ENCODE measurements around the gene MYO16. TPM values are rescaled to one million over a fixed set of nuclear protein-coding genes. Genes with fewer than 3 reads are reported as not detected.

Gene MYO16
- total RNA-seq, 1 donor from 2014 or later: 0.24 TPM

- intact Hi-C loops (cut with DNase I): no loop called here
- DNase-seq (no peak), ATAC-seq (no peak)
- H3K27me3 ChIP-seq (ENCODE audit: low read depth): no peaks in the 10 kb centered on the region
- H3K9me3 ChIP-seq: no peaks in the 10 kb centered on the region
- TF ChIP-seq CTCF (IDR thresholded peaks at IDR 0.05): no peak
- no peaks in the 10 kb centered on the region for H3K36me3 ChIP-seq
- no peak overlapping the region for H3K4me3 ChIP-seq
- no peaks in the 10 kb centered on the region for H3K4me1 ChIP-seq
- no peak overlapping the region for H3K27ac ChIP-seq
Observed at GRCh38 chr13:109036078-109036780, 406.8 kb downstream of the MYO16 start.

DNA sequence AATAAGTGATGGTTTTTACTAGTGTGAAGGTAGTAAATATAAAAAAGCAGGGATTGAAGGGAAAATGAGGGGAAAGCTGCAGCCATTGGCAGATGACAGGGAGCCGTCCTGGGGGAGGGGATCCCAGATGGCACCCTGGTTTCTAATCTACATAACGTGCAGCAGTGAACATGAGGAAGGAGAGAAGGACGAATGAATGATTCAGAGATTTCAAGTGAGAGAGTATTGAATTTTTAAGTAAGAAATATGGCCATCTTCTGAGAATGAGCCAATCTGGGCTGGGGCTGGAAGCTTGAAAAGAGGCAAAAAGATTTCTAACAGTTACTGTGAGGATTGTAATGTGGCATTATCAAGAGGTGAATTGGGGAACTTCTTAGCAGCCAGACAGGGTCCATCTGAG lies 414.2 kb downstream of the MYO16 start:
- Histone ChIP-seq H3K27me3 (ENCODE audit: low read depth) (no peaks in the 10 kb centered on the region), H3K27ac (no peak overlapping the region), H3K4me3 (no peak overlapping the region), H3K9me3 (no peaks in the 10 kb centered on the region), H3K4me1 (no peaks in the 10 kb centered on the region), H3K36me3 (no peaks in the 10 kb centered on the region)
- DNase-seq (no peak), ATAC-seq (no peak)
- intact Hi-C loops (cut with DNase I): no loop called here
- TF ChIP-seq CTCF (IDR thresholded peaks at IDR 0.05): no peak

DNA sequence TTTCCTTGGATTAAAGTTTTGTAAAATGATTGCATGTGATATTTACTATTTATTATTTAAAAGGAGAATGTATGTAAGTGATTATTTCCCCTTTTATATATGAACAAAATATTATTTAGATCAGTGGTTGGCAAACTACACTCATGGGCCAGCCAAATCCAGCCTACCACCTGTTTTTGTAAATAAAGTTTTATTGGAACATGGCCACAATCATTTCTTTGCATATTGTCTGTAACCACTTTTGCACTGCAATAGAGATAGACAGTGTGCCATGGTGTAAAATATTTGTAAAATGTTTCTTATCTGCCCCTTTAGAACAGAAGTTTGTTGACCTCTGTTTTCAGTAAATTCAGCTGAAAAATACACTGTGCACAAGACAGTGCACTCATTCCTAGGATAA lies 426.4 kb downstream of the MYO16 start:
- no peak overlapping the region for H3K27ac ChIP-seq
- intact Hi-C loops (cut with DNase I): no loop called here
- no peak for TF ChIP-seq CTCF (IDR thresholded peaks at IDR 0.05)
- H3K9me3 ChIP-seq: no peaks in the 10 kb centered on the region
- H3K27me3 ChIP-seq (ENCODE audit: low read depth): no peaks in the 10 kb centered on the region
- no peak for DNase-seq
- ATAC-seq: no peak
- no peaks in the 10 kb centered on the region for H3K36me3 ChIP-seq
- no peaks in the 10 kb centered on the region for H3K4me1 ChIP-seq
- H3K4me3 ChIP-seq: no peak overlapping the region

- Histone ChIP-seq H3K4me3 (no peak overlapping the region), H3K36me3 (no peaks in the 10 kb centered on the region), H3K9me3 (no peaks in the 10 kb centered on the region), H3K27ac (no peak overlapping the region), H3K4me1 (no peaks in the 10 kb centered on the region), H3K27me3 (ENCODE audit: low read depth) (no peaks in the 10 kb centered on the region)
- ATAC-seq (no peak), DNase-seq (no peak)
- intact Hi-C loops (cut with DNase I): no loop called here
- TF ChIP-seq CTCF (IDR thresholded peaks at IDR 0.05): no peak
Observed at GRCh38 chr13:109058087-109058486, 428.7 kb downstream of the MYO16 start.

GRCh38 chr13:109072505-109072904 lies 443.1 kb downstream of the MYO16 start:
- DNase-seq: no peak
- intact Hi-C loops (cut with DNase I): no loop called here

More at GRCh38 chr13:109072505-109072904, 443.1 kb downstream of the MYO16 start:
- Histone ChIP-seq H3K36me3 (no peaks in the 10 kb centered on the region), H3K4me1 (no peaks in the 10 kb centered on the region), H3K27me3 (ENCODE audit: low read depth) (no peaks in the 10 kb centered on the region), H3K27ac (no peak overlapping the region), H3K4me3 (no peak overlapping the region), H3K9me3 (no peaks in the 10 kb centered on the region)
- TF ChIP-seq CTCF (IDR thresholded peaks at IDR 0.05): no peak
- no peak for ATAC-seq
